Ovary (tissue), 3 donors: ENCODE results near the gene EMP2.

Experiments
- CTCF ChIP-seq, 3 donors: fragments of 450-650 bp in 2 of 3; fragments of 200-600 bp in 1 of 3; IDR thresholded peaks; one replicate each; pipeline versions ENCODE4 v1.5.1 to v1.8.0; 2016 to 2022; ENCODE audit warnings: antibody characterized with exemption in 3 of 3, mild to moderate bottlenecking in 1 of 3
- EP300 ChIP-seq: sonication (generic); formaldehyde crosslinking; IDR thresholded peaks from one replicate; pipeline ENCODE4 v1.6.1; 2017; ENCODE audit warnings: antibody characterized with exemption
- POLR2A ChIP-seq: fragments of 450-650 bp; IDR thresholded peaks from one replicate; pipeline ENCODE4 v1.6.1; 2017; ENCODE audit warnings: antibody characterized with exemption, mild to moderate bottlenecking, moderate library complexity
- donor health status: DM: no; HTN: no; CAD: no.

- no peak for TF ChIP-seq CTCF (IDR thresholded peaks at IDR 0.05)
- TF ChIP-seq POLR2A = no peak
- TF ChIP-seq EP300 = no peak
Observed at GRCh38 chr16:10530685-10531084, 49.7 kb downstream of the EMP2 start.
